IMR-90 (cell line): ENCODE data around the gene SNX32. TPM values are rescaled to one million over a fixed set of nuclear protein-coding genes. Genes with fewer than 3 reads are reported as not detected.

Experiments used
- ATAC-seq: fragments of 200-7000 bp; cut with Tn5 transposase; 2 replicates; pipeline ENCODE4 v1.9.1; 2020; ENCODE audit warnings: low read depth, mild to moderate bottlenecking, moderate library complexity
- BruUV-seq: library from RNA; stranded (reverse); fragments of 400-500 nt; replicated peaks from 2 replicates; lab custom pipeline; 2021; lab: Mats Ljungman, UMichigan
- CTCF ChIA-PET: fragments of 300-600 bp; formaldehyde crosslinking; extraction: SDS; loops from one replicate; lab custom pipeline; 2021; ENCODE audit warnings: antibody characterized with exemption; lab: Yijun Ruan, JAX
- POLR2A ChIA-PET: fragments of 300-600 bp; sonication (Branson Sonifier 250); formaldehyde crosslinking; loops from one replicate; lab custom pipeline; 2022; ENCODE audit warnings: antibody characterized with exemption; ENCODE audit not compliant: unreplicated experiment; lab: Charles Lee
- DNase-seq: peaks from one replicate; pipeline ENCODE4 v3.0.0; 2013
- H2AFZ ChIP-seq: replicated peaks from 2 replicates; pipeline ENCODE3; 2013; ENCODE audit warnings: low read length, mild to moderate bottlenecking; ENCODE audit not compliant: poor library complexity
- H2AK5ac ChIP-seq: 2 replicates; pipeline ENCODE4 v1.6.1; 2013; ENCODE audit warnings: low read depth, low read length, inconsistent platforms
- H2AK9ac ChIP-seq: replicated peaks from 2 replicates; pipeline ENCODE3; 2013; ENCODE audit warnings: mild to moderate bottlenecking, low read depth, low read length, moderate library complexity; ENCODE audit not compliant: poor library complexity
- H2BK120ac ChIP-seq: 2 replicates; pipeline ENCODE4 v1.6.1; 2013; ENCODE audit warnings: low read depth, low read length, inconsistent platforms
- H2BK15ac ChIP-seq: 3 replicates; pipeline ENCODE4 v1.6.1; 2013; ENCODE audit warnings: low read depth, low read length, inconsistent platforms
- H2BK20ac ChIP-seq: 2 replicates; pipeline ENCODE4 v1.6.1; 2013; ENCODE audit warnings: low read depth, mild to moderate bottlenecking, inconsistent platforms, low read length, moderate library complexity
- H2BK5ac ChIP-seq: 2 replicates; pipeline ENCODE4 v1.6.1; 2013; ENCODE audit warnings: mild to moderate bottlenecking, low read depth, low read length, inconsistent platforms; ENCODE audit not compliant: poor library complexity, severe bottlenecking
- H3K14ac ChIP-seq: replicated peaks from 2 replicates; pipeline ENCODE4 v1.6.1; 2013; ENCODE audit warnings: low read depth, low read length, inconsistent platforms
- H3K18ac ChIP-seq: 2 replicates; pipeline ENCODE4 v1.6.1; 2013; ENCODE audit warnings: low read depth, low read length, control low read depth
- H3K23ac ChIP-seq: 2 replicates; pipeline ENCODE4 v1.6.1; 2013; ENCODE audit warnings: low read depth, low read length, inconsistent platforms
- H3K27ac ChIP-seq: 2 replicates; pipeline ENCODE4 v1.5.1; 2013; ENCODE audit warnings: mild to moderate bottlenecking, control low read depth, low read length; ENCODE audit not compliant: insufficient read depth
- H3K27me3 ChIP-seq: 2 replicates; pipeline ENCODE4 v1.6.1; 2013; ENCODE audit warnings: low read length; ENCODE audit not compliant: control insufficient read depth, insufficient read depth
- H3K36me3 ChIP-seq: 2 replicates; pipeline ENCODE4 v1.6.1; 2013; ENCODE audit warnings: low read length, mixed read lengths; ENCODE audit not compliant: control insufficient read depth, insufficient read depth
- H3K4ac ChIP-seq: 2 replicates; pipeline ENCODE4 v1.6.1; 2013; ENCODE audit warnings: low read depth, low read length, inconsistent platforms
- H3K4me1 ChIP-seq: 2 replicates; pipeline ENCODE4 v1.6.1; 2013; ENCODE audit warnings: low read length, mixed read lengths; ENCODE audit not compliant: control insufficient read depth, insufficient read depth
- H3K4me2 ChIP-seq: 2 replicates; pipeline ENCODE4 v1.6.1; 2013; ENCODE audit warnings: low read depth, mild to moderate bottlenecking, control low read depth, low read length, moderate library complexity
- H3K4me3 ChIP-seq: 2 replicates; pipeline ENCODE4 v1.5.1; 2013; ENCODE audit warnings: low read depth, mild to moderate bottlenecking, control low read depth, low read length, moderate library complexity; ENCODE audit not compliant: insufficient read depth
- H3K56ac ChIP-seq: 2 replicates; pipeline ENCODE4 v1.6.1; 2013; ENCODE audit warnings: low read length, inconsistent platforms; ENCODE audit not compliant: insufficient read depth; ENCODE audit errors: extremely low read depth
- H3K79me1 ChIP-seq, 2 experiments: 2 replicates each; pipeline ENCODE4 v1.6.1; 2013; ENCODE audit warnings: low read length in 2 of 2, inconsistent platforms in 1 of 2, low read depth in 1 of 2
- H3K9ac ChIP-seq: 2 replicates; pipeline ENCODE4 v1.6.1; 2013; ENCODE audit warnings: low read depth, low read length, control low read depth
- H3K9me1 ChIP-seq: 2 replicates; pipeline ENCODE4 v1.6.1; 2013; ENCODE audit warnings: low read length, inconsistent platforms; ENCODE audit not compliant: insufficient read depth
- H3K9me3 ChIP-seq: 2 replicates; pipeline ENCODE4 v1.6.1; 2013; ENCODE audit warnings: low read length; ENCODE audit not compliant: control insufficient read depth, insufficient read depth
- H4K20me1 ChIP-seq: 2 replicates; pipeline ENCODE4 v1.6.1; 2013; ENCODE audit warnings: low read length, inconsistent platforms; ENCODE audit not compliant: insufficient read depth
- H4K5ac ChIP-seq: 2 replicates; pipeline ENCODE4 v1.6.1; 2013; ENCODE audit warnings: mild to moderate bottlenecking, low read depth, low read length, control low read depth
- H4K8ac ChIP-seq, 2 experiments: 2 replicates each; pipeline ENCODE4 v1.6.1; 2013; ENCODE audit warnings: low read depth in 2 of 2, low read length in 2 of 2, control low read depth in 1 of 2, inconsistent platforms in 1 of 2
- H4K91ac ChIP-seq: 2 replicates; pipeline ENCODE4 v1.6.1; 2013; ENCODE audit warnings: low read depth, low read length, inconsistent platforms; ENCODE audit not compliant: insufficient read depth
- USF2 ChIP-seq: fragments of 150-350 bp; IDR thresholded peaks from 2 replicates; pipeline ENCODE4 v1.6.1; 2017; ENCODE audit warnings: mild to moderate bottlenecking, antibody characterized with exemption, low read length, low read depth
- WGBS, 2 experiments: methylation state at CpG; one replicate each; pipeline versions ENCODE4 v1.1.5 to v1.1.7; 2013; ENCODE audit warnings: missing lambda C conversion rate in 2 of 2; ENCODE audit not compliant: insufficient read length in 1 of 2; ENCODE audit errors: extremely low coverage in 2 of 2; 5-methylcytosine and 5-hydroxymethylcytosine counted together
- dilution Hi-C: fragments of 300-500 bp; cut with HindIII; formaldehyde crosslinking; loops from one replicate; pipeline ENCODE4 v1.14.3; 2018; ENCODE audit warnings: low sequenced_read_pairs; ENCODE audit not compliant: unreplicated experiment
- in situ Hi-C: fragments of 300-500 bp; cut with MboI; formaldehyde crosslinking; loops from 3 replicates; pipeline ENCODE4 v1.14.3; 2019; ENCODE audit warnings: low sequenced_read_pairs, inconsistent platforms, mixed read lengths
- intact Hi-C: fragments of 100-400 bp; cut with micrococcal nuclease; formaldehyde crosslinking; loops from 2 replicates; pipeline ENCODE4 v1.10.0; 2022
- polyA plus RNA-seq, 3 experiments: library from polyadenylated mRNA; depleted of rRNA; stranded (reverse); fragments of >200 nt; gene quantifications; 2 replicates each; pipeline ENCODE4 v1.2.3, GENCODE V29; 2012; ENCODE audit warnings: low replicate concordance in 1 of 3
- total RNA-seq: library from RNA; depleted of rRNA; stranded (reverse); fragments of >200 nt; gene quantifications from 2 replicates; pipeline ENCODE4 v1.2.3, GENCODE V29; 2012

SNX32 gene
- total and polyA plus RNA-seq, 2 of the 4 experiments (the other 2 are of a cell fraction): 0.36 to 0.79 TPM

GRCh38 chr11:65816696-65817095 is 17.1 kb upstream of the SNX32 start:
- in situ Hi-C loops: loop anchor here (5.0 kb wide), 1 partner anchor 104 kb away; the partner anchor contains the start of gene KAT5
- BruUV-seq: no TSS peak
- dilution Hi-C loops: no loop called here

More at GRCh38 chr11:65816696-65817095, 17.1 kb upstream of the SNX32 start:
- no peak overlapping the region for H2AK5ac ChIP-seq
- ChIA-PET CTCF (interaction anchor here (0.6 to 3.0 kb wide), 4 partner anchors 29 to 105 kb away, joined by 3 to 23 read pairs (median 8); partner anchors contain the start of gene KAT5), POLR2A (no interaction called here)
- no peak overlapping the region for H3K56ac ChIP-seq
- H3K27me3 ChIP-seq: peaks cover 14% of the 10 kb centered on the region
- no peaks in the 10 kb centered on the region; a peak in 1 of 4 replicates for H3K79me1 ChIP-seq
- H3K9me1 ChIP-seq: no peaks in the 10 kb centered on the region
- no peak overlapping the region for H4K91ac ChIP-seq
- DNase-seq (no peak), ATAC-seq (no peak)
- intact Hi-C loops: loop anchor here (1.0 to 5.0 kb wide), 2 partner anchors 49 to 110 kb away; no protein-coding TSS in a partner anchor
- no peak overlapping the region for H3K4me2 ChIP-seq
- H3K9ac ChIP-seq: no peak overlapping the region
- H2BK5ac ChIP-seq: no peak overlapping the region
- H2AFZ ChIP-seq: no peak overlapping the region
- no peak overlapping the region for H4K5ac ChIP-seq
- H4K20me1 ChIP-seq: no peaks in the 10 kb centered on the region
- H3K14ac ChIP-seq: no peak overlapping the region
- H2BK120ac ChIP-seq: no peak overlapping the region
- no peaks in the 10 kb centered on the region for H3K9me3 ChIP-seq
- H3K4ac ChIP-seq: no peak overlapping the region
- H3K4me1 ChIP-seq: no peaks in the 10 kb centered on the region
- H2BK20ac ChIP-seq: no peak overlapping the region
- H2BK15ac ChIP-seq: no peak overlapping the region
- no peak overlapping the region for H3K18ac ChIP-seq
- TF ChIP-seq USF2: no peak
- no peak overlapping the region for H3K27ac ChIP-seq
- no peak overlapping the region for H4K8ac ChIP-seq
- no peaks in the 10 kb centered on the region for H3K36me3 ChIP-seq
- no peak overlapping the region for H3K4me3 ChIP-seq
- H2AK9ac ChIP-seq: no peak overlapping the region
- no CpG with 5 or more reads among the region's 3 CpGs for WGBS, 2 experiments
- H3K23ac ChIP-seq: no peak overlapping the region
